ENCODE data around the gene P2RX1. TPM values are rescaled to one million over a fixed set of nuclear protein-coding genes. Genes with fewer than 3 reads are reported as not detected.

Gene P2RX1
- total RNA-seq, 8 experiments from 2014 or later: 0.05 to 1.2 (median 0.29) TPM; not detected in 2

DNA sequence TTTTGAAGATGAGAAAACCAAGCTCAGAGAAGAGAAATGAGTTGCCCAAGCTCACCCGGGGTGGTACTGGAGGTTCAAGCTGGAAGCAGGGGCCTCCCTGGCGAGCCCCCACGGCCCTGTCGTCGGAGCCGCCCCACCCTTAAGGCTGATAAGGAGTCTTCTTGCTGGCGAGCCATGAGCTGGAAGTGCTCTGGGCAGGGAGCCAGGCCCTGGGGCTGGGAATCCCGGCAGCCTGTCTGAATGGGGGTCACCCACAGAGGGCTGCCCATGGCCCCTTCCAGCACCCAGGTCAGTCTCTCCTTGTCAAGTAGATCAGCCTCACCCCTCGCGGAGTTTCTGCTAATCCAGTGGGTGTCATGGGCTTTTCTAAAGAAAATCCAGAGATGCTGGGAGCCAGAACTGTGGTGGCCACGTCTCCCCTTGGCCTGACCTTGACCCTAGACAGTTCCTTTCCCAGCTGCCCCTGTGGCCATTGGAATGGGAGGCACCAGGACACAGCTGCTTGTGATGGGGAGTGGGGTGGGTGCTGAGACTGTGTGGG, 1.2 kb upstream of the P2RX1 start:
- ATAC-seq (replicated peaks in 6 of 8): peak in 2 of 8 experiments; percentile 15 to 17
- 0 to 92% (median 48%) methylated on average over 1 to 4 of the region's 11 CpGs; no CpG with 5 or more reads in 6 of the 10 experiments for WGBS, 10 experiments
- H3K4me3 ChIP-seq: no peak overlapping the region
- H3K4me1 ChIP-seq (replicated peaks in 1 of 2): peaks cover 7 to 8% of the 10 kb centered on the region in 2 donors
- H3K27ac ChIP-seq: no peak overlapping the region
- in situ Hi-C loops (cut with MboI; ENCODE audit: low pct_unique_long_range_greater_than_20kb in 2 of 9, low sequenced_read_pairs in 9 of 9, unreplicated experiment in 9 of 9): loop anchor here in 1 of 9 experiments (10.0 kb wide), 1 partner anchor 87 kb away; no protein-coding TSS in a partner anchor

- 80 to 83% methylated on average over 1 of the region's 10 CpGs; no CpG with 5 or more reads in 8 of the 10 experiments for WGBS, 10 experiments
- Histone ChIP-seq H3K4me3 (no peak overlapping the region), H3K4me1 (replicated peaks in 1 of 2) (peaks cover 7 to 8% of the 10 kb centered on the region in 2 donors), H3K27ac (no peak overlapping the region)
- no peak for ATAC-seq (replicated peaks in 6 of 8)
- in situ Hi-C loops (cut with MboI; ENCODE audit: low pct_unique_long_range_greater_than_20kb in 2 of 9, low sequenced_read_pairs in 9 of 9, unreplicated experiment in 9 of 9): loop anchor here in 1 of 9 experiments (10.0 kb wide), 1 partner anchor 88 kb away; no protein-coding TSS in a partner anchor
Measured at GRCh38 chr17:3916825-3917224, 560 bp upstream of the P2RX1 start.

DNA sequence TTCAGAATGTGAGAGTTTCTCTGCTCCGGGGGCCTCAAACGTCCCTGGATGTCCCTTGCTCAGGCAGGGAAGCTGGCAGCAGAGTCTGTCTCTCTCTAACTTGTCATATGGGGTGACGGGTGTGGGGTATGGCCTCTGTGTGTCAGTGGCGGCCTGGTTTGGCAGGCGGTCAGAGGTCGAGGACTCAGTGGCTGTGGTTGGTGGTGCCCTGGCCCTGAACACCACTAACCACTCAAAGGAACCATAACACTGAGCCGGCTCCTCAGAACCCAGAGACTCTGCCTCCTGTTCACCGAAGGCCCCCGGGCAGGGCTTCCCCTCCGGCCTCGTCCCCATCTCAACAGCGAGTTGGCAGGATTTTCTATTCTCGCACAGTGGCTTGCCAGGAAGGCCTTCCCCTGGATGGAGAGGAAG, 677 bp downstream of the P2RX1 start:
- no peak overlapping the region for H3K27ac ChIP-seq
- no peak for ATAC-seq (replicated peaks in 6 of 8)
- in situ Hi-C loops (cut with MboI; ENCODE audit: low pct_unique_long_range_greater_than_20kb in 2 of 9, low sequenced_read_pairs in 9 of 9, unreplicated experiment in 9 of 9): loop anchor here in 1 of 9 experiments (10.0 kb wide), 1 partner anchor 89 kb away; no protein-coding TSS in a partner anchor
- 40 to 84% (median 80%) methylated on average over 1 to 8 of the region's 13 CpGs; no CpG with 5 or more reads in 5 of the 10 experiments for WGBS, 10 experiments
- H3K4me1 ChIP-seq (replicated peaks in 1 of 2): peaks cover 10 to 18% of the 10 kb centered on the region in 2 donors
- H3K4me3 ChIP-seq: no peak overlapping the region

DNA sequence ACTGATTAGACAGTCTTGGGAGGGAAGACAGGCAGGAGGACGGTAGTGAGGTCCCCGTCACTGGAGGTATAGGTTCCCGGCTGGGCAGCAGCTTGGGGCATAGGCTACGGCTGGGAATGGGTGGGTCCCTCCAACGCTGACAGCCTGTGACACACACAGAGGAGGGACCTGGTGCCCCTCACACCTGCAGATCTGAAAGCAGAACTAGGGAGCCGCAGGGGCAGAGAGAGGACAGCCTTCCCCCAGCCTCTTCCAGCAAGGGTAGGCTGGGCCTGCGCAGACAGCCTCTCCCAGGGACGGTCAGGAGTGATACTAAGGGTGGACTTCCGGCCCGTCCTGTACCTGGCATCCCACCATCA, 2.0 kb downstream of the P2RX1 start:
- WGBS, 10 experiments: 95 to 100% (median 100%) methylated on average over 3 to 5 of the region's 10 CpGs; no CpG with 5 or more reads in 7 of the 10 experiments
- peak in 1 of 8 experiments; percentile 7 for ATAC-seq (replicated peaks in 6 of 8)
- H3K4me3 ChIP-seq: no peak overlapping the region
- H3K27ac ChIP-seq: no peak overlapping the region
- in situ Hi-C loops (cut with MboI; ENCODE audit: low pct_unique_long_range_greater_than_20kb in 2 of 9, low sequenced_read_pairs in 9 of 9, unreplicated experiment in 9 of 9): loop anchor here in 1 of 9 experiments (10.0 kb wide), 1 partner anchor 91 kb away; no protein-coding TSS in a partner anchor
- H3K4me1 ChIP-seq (replicated peaks in 1 of 2): peaks cover 10 to 18% of the 10 kb centered on the region in 2 donors

GRCh38 chr17:3913531-3914311, 2.5 kb downstream of the P2RX1 start:
- in situ Hi-C loops (cut with MboI; ENCODE audit: low pct_unique_long_range_greater_than_20kb in 2 of 9, low sequenced_read_pairs in 9 of 9, unreplicated experiment in 9 of 9): loop anchor here in 1 of 9 experiments (10.0 kb wide), 1 partner anchor 91 kb away; no protein-coding TSS in a partner anchor
- peak; percentile 65 to 95 (median 84) for ATAC-seq (replicated peaks in 6 of 8)
- WGBS, 10 experiments: 0 to 92% (median 44%) methylated on average over 1 to 4 of the region's 17 CpGs; no CpG with 5 or more reads in 5 of the 10 experiments
- H3K4me1 ChIP-seq (replicated peaks in 1 of 2): peaks cover 8 to 16% of the 10 kb centered on the region in 2 donors
- H3K4me3 ChIP-seq: no peak overlapping the region
- no peak overlapping the region for H3K27ac ChIP-seq

DNA sequence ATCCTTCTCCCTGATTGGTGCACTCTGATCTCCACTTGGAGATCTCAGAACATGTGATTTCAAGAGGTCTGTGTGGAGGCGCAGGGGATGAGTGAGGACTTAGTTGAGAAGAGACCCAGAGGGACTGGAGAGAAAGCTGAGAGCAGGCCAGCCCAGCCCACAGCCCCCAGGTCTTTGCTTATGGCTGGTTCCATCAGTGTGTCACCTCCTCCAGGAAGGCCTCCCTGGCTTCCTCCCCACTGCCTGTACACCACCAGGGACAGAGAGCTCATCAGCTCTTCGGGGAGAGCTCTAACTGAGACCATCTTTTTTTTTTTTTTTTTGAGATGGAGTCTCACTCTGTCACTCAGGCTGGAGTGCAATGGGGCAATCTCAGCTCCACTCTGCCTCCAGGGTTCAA, 3.4 kb downstream of the P2RX1 start:
- WGBS, 10 experiments: 40 to 100% (median 100%) methylated on average over 1 to 2 of the region's 2 CpGs; no CpG with 5 or more reads in 4 of the 10 experiments
- ATAC-seq (replicated peaks in 6 of 8): no peak
- Histone ChIP-seq H3K4me1 (replicated peaks in 1 of 2) (peaks cover 3 to 10% of the 10 kb centered on the region in 2 donors), H3K4me3 (no peak overlapping the region), H3K27ac (no peak overlapping the region)
- in situ Hi-C loops (cut with MboI; ENCODE audit: low pct_unique_long_range_greater_than_20kb in 2 of 9, low sequenced_read_pairs in 9 of 9, unreplicated experiment in 9 of 9): loop anchor here in 1 of 9 experiments (10.0 kb wide), 1 partner anchor 92 kb away; no protein-coding TSS in a partner anchor

DNA sequence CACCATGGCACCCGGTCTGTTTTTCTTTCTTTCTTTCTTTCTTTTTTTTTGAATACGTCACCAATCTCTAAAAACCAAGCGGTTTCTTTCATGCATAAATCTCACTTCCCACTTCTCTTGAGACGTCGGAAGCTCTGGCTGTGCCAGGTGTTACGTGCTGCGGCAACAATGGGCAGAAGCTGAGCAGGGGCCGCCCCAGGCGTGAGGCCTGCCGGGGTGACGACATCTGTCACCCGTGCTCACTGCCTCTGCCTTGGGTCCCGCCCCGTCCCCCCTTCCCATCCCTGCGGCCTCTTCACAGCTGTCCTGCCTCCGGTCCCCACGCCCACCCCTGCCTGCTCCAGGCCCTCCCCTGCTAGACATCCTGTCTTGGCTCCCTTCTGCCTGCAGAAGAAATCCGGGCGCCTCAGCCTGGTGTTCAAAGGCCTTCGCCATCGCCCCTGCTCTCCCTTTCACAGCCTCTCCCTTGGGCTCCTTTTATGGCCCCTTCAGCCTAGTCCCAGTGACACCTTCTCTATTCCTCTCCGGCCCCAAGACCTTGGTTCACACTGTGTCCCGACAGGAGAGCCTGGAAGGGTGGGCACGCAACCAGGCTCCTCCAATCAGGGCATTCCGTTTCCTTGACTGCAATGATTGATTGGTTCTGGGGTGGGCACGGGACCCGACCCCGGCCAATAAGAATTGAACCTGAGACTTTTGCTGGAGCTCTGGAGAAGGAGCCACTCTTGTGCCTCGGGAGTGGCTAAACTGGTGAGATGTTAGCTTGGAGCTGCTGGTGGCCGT, 4.8 kb downstream of the P2RX1 start:
- in situ Hi-C loops (cut with MboI; ENCODE audit: low pct_unique_long_range_greater_than_20kb in 2 of 9, low sequenced_read_pairs in 9 of 9, unreplicated experiment in 9 of 9): loop anchor here in 1 of 9 experiments (10.0 kb wide), 1 partner anchor 93 kb away; no protein-coding TSS in a partner anchor
- peak in 5 of 8 experiments; percentile 66 to 89 (median 86) for ATAC-seq (replicated peaks in 6 of 8)
- WGBS, 10 experiments: 17 to 100% (median 49%) methylated on average over 1 to 14 of the region's 30 CpGs
- Histone ChIP-seq H3K27ac (peak overlapping the region; percentile 14 to 28), H3K4me3 (no peak overlapping the region), H3K4me1 (replicated peaks in 1 of 2) (peaks cover 3 to 10% of the 10 kb centered on the region in 2 donors)

DNA sequence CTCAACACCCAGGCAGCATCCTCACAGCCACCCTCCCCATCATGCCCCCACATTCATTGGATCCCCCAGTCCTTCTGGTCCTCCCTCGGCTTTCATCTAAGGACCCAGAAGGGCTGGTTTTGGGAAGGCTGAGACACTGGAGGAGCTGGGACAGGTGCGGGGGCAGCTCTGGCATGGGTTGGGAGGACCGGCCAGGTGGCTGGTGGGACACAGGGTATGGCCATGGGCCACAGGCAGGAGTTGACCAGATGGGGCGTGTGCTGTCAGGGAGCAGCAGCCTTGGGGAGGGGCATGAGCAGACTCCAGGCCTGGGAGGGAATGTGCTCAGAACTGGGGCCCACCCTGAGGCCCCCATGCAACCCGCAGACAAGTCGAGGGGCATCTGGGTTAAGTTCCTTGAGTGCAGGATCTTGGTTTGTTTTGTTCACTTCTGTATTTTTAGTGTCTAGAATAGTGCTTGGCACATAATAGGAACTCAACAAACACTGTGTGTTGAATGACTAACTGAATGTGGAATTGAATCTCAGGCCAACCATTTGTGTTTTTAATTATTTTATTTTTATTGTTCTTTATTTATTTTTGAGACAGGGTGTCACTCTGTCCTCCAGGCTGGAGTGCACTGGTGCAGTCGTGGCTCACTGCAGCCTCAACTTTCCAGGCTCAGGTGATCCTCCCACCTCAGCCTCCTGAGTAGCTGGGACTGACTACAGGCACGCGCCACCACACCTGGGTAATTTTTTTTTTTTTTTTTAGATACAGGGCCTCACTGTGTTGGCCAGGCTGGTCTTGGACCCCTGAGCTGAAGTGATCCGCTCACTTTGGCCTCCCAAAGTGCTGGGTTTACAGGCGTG, 5.6 kb downstream of the P2RX1 start:
- Histone ChIP-seq H3K4me3 (no peak overlapping the region), H3K27ac (peak overlapping the region in 1 of 2 donors; percentile 14), H3K4me1 (replicated peaks in 1 of 2) (peaks cover 3 to 10% of the 10 kb centered on the region in 2 donors)
- in situ Hi-C loops (cut with MboI; ENCODE audit: low pct_unique_long_range_greater_than_20kb in 2 of 9, low sequenced_read_pairs in 9 of 9, unreplicated experiment in 9 of 9): loop anchor here in 1 of 9 experiments (10.0 kb wide), 1 partner anchor 94 kb away; no protein-coding TSS in a partner anchor
- no peak for ATAC-seq (replicated peaks in 6 of 8)
- 0 to 100% (median 72%) methylated on average over 1 to 5 of the region's 11 CpGs; no CpG with 5 or more reads in 2 of the 10 experiments for WGBS, 10 experiments

- in situ Hi-C loops (cut with MboI; ENCODE audit: low pct_unique_long_range_greater_than_20kb in 2 of 9, low sequenced_read_pairs in 9 of 9, unreplicated experiment in 9 of 9): no loop called here
- 77 to 100% (median 91%) methylated on average over 1 to 9 of the region's 12 CpGs; no CpG with 5 or more reads in 1 of the 10 experiments for WGBS, 10 experiments
- ATAC-seq (replicated peaks in 6 of 8): no peak
- Histone ChIP-seq H3K4me3 (no peak overlapping the region), H3K4me1 (replicated peaks in 1 of 2) (peaks cover 9 to 18% of the 10 kb centered on the region in 2 donors), H3K27ac (no peak overlapping the region)
Measured at GRCh38 chr17:3909257-3909656, 7.0 kb downstream of the P2RX1 start.

GRCh38 chr17:3907483-3908216, 8.6 kb downstream of the P2RX1 start:
- ATAC-seq (replicated peaks in 6 of 8): no peak
- Histone ChIP-seq H3K4me3 (no peak overlapping the region), H3K4me1 (replicated peaks in 1 of 2) (peaks cover 20 to 30% of the 10 kb centered on the region in 2 donors), H3K27ac (no peak overlapping the region)
- in situ Hi-C loops (cut with MboI; ENCODE audit: low pct_unique_long_range_greater_than_20kb in 2 of 9, low sequenced_read_pairs in 9 of 9, unreplicated experiment in 9 of 9): no loop called here
- 40 to 100% (median 70%) methylated on average over 1 to 6 of the region's 11 CpGs; no CpG with 5 or more reads in 3 of the 10 experiments for WGBS, 10 experiments

- in situ Hi-C loops (cut with MboI; ENCODE audit: low pct_unique_long_range_greater_than_20kb in 2 of 9, low sequenced_read_pairs in 9 of 9, unreplicated experiment in 9 of 9): no loop called here
- WGBS, 10 experiments: 80 to 100% (median 92%) methylated on average over 2 to 4 of the region's 4 CpGs; no CpG with 5 or more reads in 3 of the 10 experiments
- ATAC-seq (replicated peaks in 6 of 8): no peak
- Histone ChIP-seq H3K4me3 (no peak overlapping the region), H3K27ac (no peak overlapping the region), H3K4me1 (replicated peaks in 1 of 2) (peaks cover 20 to 30% of the 10 kb centered on the region in 2 donors)
Measured at GRCh38 chr17:3906881-3907280, 9.4 kb downstream of the P2RX1 start.

Measured in motor neuron (in vitro differentiated cells).